NT2/D1 (cell line): ENCODE results near the gene HS6ST1.

ENCODE experiments used
- DNase-seq: peaks from one replicate; pipeline ENCODE4 v3.0.0-alpha.2; 2011; ENCODE audit warnings: low read depth, low spot score
- H3K27me3 ChIP-seq: 2 replicates; pipeline ENCODE4 v1.6.0; 2011; ENCODE audit warnings: mild to moderate bottlenecking; ENCODE audit not compliant: insufficient read length, insufficient read depth
- H3K36me3 ChIP-seq: 2 replicates; pipeline ENCODE4 v1.6.1; 2011; ENCODE audit warnings: mild to moderate bottlenecking, low read length, mixed read lengths; ENCODE audit not compliant: insufficient read depth, insufficient read length
- H3K4me1 ChIP-seq: 2 replicates; pipeline ENCODE4 v1.5.1; 2011; ENCODE audit not compliant: insufficient read depth, insufficient read length
- H3K4me3 ChIP-seq: 2 replicates; pipeline ENCODE4 v1.5.1; 2011; ENCODE audit warnings: low read depth; ENCODE audit not compliant: insufficient read length
- H3K9ac ChIP-seq: 2 replicates; pipeline ENCODE4 v1.6.0; 2011; ENCODE audit warnings: low read depth; ENCODE audit not compliant: insufficient read length
- H3K9me3 ChIP-seq: 2 replicates; pipeline ENCODE4 v1.5.1; 2011; ENCODE audit warnings: mild to moderate bottlenecking, low read length; ENCODE audit not compliant: insufficient read depth
- SUZ12 ChIP-seq: IDR thresholded peaks from 2 replicates; pipeline ENCODE4 v1.6.1; 2011; ENCODE audit not compliant: insufficient read length, insufficient read depth; ENCODE audit errors: extremely low read depth
- YY1 ChIP-seq: IDR thresholded peaks from 2 replicates; pipeline ENCODE4 v1.6.1; 2011; ENCODE audit not compliant: insufficient read length, insufficient read depth
- ZNF274 ChIP-seq: IDR thresholded peaks from 2 replicates; pipeline ENCODE4 v1.6.1; 2011; ENCODE audit warnings: mild to moderate bottlenecking, low read depth, low read length

HS6ST1 gene

GRCh38 chr2:128324897-128325410 is 6.3 kb upstream of the HS6ST1 start:
- no peak overlapping the region for H3K4me3 ChIP-seq
- no peaks in the 10 kb centered on the region for H3K9me3 ChIP-seq
- H3K4me1 ChIP-seq = peaks cover 30% of the 10 kb centered on the region
- peaks cover 11% of the 10 kb centered on the region for H3K27me3 ChIP-seq
- H3K9ac ChIP-seq = no peak overlapping the region
- no peaks in the 10 kb centered on the region for H3K36me3 ChIP-seq
- TF ChIP-seq YY1 = no peak
- no peak for DNase-seq

- Histone ChIP-seq H3K36me3 (no peaks in the 10 kb centered on the region), H3K9ac (peak overlapping the region; percentile 13), H3K9me3 (no peaks in the 10 kb centered on the region), H3K4me1 (peaks cover 34% of the 10 kb centered on the region), H3K27me3 (peaks cover 15% of the 10 kb centered on the region), H3K4me3 (no peak overlapping the region)
- no peak for TF ChIP-seq YY1
- no peak for TF ChIP-seq SUZ12
- TF ChIP-seq ZNF274 = no peak
- DNase-seq = no peak
Measured at GRCh38 chr2:128324008-128324896, 5.6 kb upstream of the HS6ST1 start.

GRCh38 chr2:128323555-128323931 is 4.9 kb upstream of the HS6ST1 start:
- peaks cover 34% of the 10 kb centered on the region for H3K4me1 ChIP-seq
- H3K36me3 ChIP-seq = no peaks in the 10 kb centered on the region
- H3K9ac ChIP-seq = no peak overlapping the region

DNA sequence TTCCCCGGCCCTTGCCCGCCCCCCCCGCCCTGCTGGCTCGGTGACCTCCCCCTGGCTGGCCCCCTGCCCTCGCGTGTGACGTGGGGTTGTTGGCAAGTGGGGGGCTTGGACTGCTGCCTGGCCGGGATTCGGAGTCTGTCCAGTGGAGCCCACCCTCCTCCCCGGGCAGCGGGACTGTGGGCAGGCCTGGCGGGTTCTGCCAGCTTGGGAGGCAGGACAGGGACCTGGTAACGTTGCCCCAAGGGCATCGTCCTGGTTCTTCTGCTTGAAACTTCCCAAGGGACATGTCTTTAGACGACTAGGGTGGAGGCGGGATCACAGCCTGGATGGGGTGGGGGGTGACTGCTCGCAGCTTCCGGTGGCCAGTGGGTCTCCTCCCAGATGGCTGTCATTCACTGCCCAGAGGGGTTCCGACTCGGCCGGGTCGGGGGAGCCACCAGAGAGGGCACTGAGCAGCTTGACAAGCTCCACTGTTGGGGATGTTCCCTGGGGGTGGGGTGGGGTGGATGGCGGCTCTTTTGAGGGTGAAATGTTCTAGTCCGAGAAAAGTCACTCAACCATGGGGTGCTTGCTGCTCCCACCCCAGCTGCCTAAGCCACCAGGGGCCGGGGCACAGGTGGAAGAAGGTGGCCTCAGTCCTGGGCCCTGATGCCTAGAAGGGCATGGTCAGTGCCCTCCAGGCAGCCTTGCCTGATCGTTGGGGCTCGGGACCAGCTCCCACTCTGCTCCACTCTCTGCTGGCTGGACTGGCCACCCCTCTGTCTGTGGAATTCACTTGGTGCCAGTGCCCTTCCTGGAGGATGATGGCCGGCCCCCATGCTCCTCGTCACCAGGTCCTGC is 4.3 kb upstream of the HS6ST1 start:
- Histone ChIP-seq H3K4me1 (peaks cover 34% of the 10 kb centered on the region), H3K36me3 (no peaks in the 10 kb centered on the region), H3K9me3 (no peaks in the 10 kb centered on the region), H3K27me3 (peaks cover 15% of the 10 kb centered on the region), H3K4me3 (peak overlapping the region; percentile 66), H3K9ac (peak overlapping the region; percentile 99)
- DNase-seq = no peak
- TF ChIP-seq SUZ12 (no peak), YY1 (no peak), ZNF274 (no peak)

More at GRCh38 chr2:128323555-128323931, 4.9 kb upstream of the HS6ST1 start:
- Histone ChIP-seq H3K4me3 (no peak overlapping the region), H3K27me3 (peaks cover 15% of the 10 kb centered on the region), H3K9me3 (no peaks in the 10 kb centered on the region)
- no peak for DNase-seq
- TF ChIP-seq ZNF274 = no peak
- no peak for TF ChIP-seq YY1
- no peak for TF ChIP-seq SUZ12

- DNase-seq = peak; percentile 76
- H3K36me3 ChIP-seq = peaks cover 6% of the 10 kb centered on the region
Measured at GRCh38 chr2:128321784-128322714, 3.4 kb upstream of the HS6ST1 start.

DNA sequence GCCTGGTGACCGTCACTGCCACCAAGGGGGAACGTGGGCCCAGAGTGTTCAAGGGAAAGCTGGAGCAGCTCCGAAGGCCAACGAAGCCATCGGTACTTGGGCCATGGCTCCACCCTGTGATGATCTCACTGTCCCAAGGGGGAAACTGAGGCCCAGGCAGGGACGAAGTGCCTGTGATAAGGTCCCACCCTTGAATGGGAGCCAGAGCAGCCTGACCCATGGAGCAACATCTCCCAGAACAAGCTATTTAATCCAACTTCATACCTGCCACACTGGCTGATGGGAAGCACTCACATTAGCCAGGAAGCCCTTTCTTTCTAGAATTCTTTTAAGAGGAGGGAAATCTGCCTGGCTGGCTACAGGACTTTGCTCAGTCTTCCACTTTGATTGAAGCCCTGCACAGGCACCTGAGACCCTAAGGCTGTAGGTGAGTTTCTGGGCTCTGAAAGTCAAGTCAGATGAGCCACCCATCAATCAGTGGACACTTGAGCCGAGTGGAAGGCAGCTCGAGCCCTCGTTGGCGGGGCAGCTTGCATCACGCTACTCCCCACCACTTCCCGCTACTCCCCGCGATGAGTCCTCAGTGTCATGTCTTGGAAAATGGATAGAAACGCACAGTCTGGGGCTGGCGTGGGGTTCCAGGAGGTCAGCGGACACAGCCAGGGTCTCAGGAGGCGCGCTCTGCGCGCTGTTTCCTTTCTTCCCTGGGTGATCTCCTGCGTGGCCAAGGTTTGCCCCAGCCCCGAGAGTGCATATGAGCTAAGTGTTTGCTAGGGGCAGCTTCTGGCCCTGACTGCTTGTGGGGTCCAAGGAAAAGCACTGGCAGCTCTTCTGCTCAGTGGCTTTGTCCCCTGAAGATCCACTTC is 2.5 kb upstream of the HS6ST1 start:
- Histone ChIP-seq H3K4me1 (peaks cover 39% of the 10 kb centered on the region), H3K9me3 (no peaks in the 10 kb centered on the region), H3K4me3 (no peak overlapping the region), H3K27me3 (peaks cover 15% of the 10 kb centered on the region), H3K36me3 (peaks cover 15% of the 10 kb centered on the region), H3K9ac (peak overlapping the region; percentile 6)
- no peak for DNase-seq
- TF ChIP-seq SUZ12 (no peak), YY1 (no peak), ZNF274 (no peak)

More at GRCh38 chr2:128321784-128322714, 3.4 kb upstream of the HS6ST1 start:
- H3K4me3 ChIP-seq = peak overlapping the region; percentile 66
- H3K9me3 ChIP-seq = no peaks in the 10 kb centered on the region
- H3K9ac ChIP-seq = peak overlapping the region; percentile 99
- H3K4me1 ChIP-seq = peaks cover 33% of the 10 kb centered on the region
- peaks cover 15% of the 10 kb centered on the region for H3K27me3 ChIP-seq
- TF ChIP-seq YY1 (no peak), SUZ12 (no peak), ZNF274 (no peak)
